ENCODE measurements around the gene TMEM214. TPM values are rescaled to one million over a fixed set of nuclear protein-coding genes. Genes with fewer than 3 reads are reported as not detected.

The TMEM214 gene
- total RNA-seq, 2 experiments from 2014 or later = 22.0 to 24.6 TPM

DNA sequence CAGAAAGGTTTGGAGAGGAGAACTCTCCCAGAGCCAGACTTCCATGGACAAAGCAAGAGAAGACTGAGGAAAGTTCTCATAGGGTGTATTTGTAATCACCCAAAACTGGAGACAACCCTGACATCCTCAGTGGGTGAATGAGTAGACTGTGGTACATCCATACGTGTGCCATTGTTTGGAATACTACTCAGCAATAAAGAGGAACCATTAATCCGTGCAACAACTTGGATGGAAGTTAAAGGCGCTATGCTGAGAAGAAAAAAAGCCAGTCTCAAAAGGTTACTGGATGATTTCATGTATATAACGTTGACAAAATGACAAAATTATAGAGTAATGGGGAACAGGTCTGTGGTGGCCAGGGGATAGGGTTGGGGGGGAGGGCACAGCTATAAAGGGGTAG, 24.1 kb upstream of the TMEM214 start:
- Histone ChIP-seq H3K36me3 (ENCODE audit: insufficient read depth, low read length) (no peaks in the 10 kb centered on the region), H3K27me3 (ENCODE audit: control insufficient read depth in 1 of 2, insufficient read depth in 2 of 2, low read length in 2 of 2) (no peaks in the 10 kb centered on the region), H3K9me3 (ENCODE audit: control insufficient read depth in 1 of 2, insufficient read depth in 1 of 2, low read length in 2 of 2) (no peaks in the 10 kb centered on the region), H3K27ac (ENCODE audit: low read depth in 1 of 2, low read length in 2 of 2) (no peak overlapping the region), H3K4me1 (ENCODE audit: insufficient read depth, low read length) (no peaks in the 10 kb centered on the region), H3K4me3 (ENCODE audit: low read length) (no peak overlapping the region)
- POLR2A ChIA-PET = no interaction called here
- H3K9me3 Mint-ChIP-seq = no peaks in the 10 kb centered on the region
- no peak overlapping the region for H3K4me3 Mint-ChIP-seq
- no peak for ATAC-seq (ENCODE audit: poor library complexity)
- no peaks in the 10 kb centered on the region for H3K36me3 Mint-ChIP-seq (ENCODE audit: low read depth)
- DNase-seq = no peak
- peaks cover 8% of the 10 kb centered on the region for H3K4me1 Mint-ChIP-seq (ENCODE audit: low read depth)
- peaks cover 4% of the 10 kb centered on the region for H3K27me3 Mint-ChIP-seq
- CTCF ChIA-PET = no interaction called here
- no peak overlapping the region for H3K27ac Mint-ChIP-seq
- TF ChIP-seq, protein P1, sequence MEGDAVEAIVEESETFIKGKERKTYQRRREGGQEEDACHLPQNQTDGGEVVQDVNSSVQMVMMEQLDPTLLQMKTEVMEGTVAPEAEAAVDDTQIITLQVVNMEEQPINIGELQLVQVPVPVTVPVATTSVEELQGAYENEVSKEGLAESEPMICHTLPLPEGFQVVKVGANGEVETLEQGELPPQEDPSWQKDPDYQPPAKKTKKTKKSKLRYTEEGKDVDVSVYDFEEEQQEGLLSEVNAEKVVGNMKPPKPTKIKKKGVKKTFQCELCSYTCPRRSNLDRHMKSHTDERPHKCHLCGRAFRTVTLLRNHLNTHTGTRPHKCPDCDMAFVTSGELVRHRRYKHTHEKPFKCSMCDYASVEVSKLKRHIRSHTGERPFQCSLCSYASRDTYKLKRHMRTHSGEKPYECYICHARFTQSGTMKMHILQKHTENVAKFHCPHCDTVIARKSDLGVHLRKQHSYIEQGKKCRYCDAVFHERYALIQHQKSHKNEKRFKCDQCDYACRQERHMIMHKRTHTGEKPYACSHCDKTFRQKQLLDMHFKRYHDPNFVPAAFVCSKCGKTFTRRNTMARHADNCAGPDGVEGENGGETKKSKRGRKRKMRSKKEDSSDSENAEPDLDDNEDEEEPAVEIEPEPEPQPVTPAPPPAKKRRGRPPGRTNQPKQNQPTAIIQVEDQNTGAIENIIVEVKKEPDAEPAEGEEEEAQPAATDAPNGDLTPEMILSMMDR (IDR thresholded peaks at IDR 0.05) = no peak
- intact Hi-C loops (cut with DNase I, micrococcal nuclease) = no loop called here

DNA sequence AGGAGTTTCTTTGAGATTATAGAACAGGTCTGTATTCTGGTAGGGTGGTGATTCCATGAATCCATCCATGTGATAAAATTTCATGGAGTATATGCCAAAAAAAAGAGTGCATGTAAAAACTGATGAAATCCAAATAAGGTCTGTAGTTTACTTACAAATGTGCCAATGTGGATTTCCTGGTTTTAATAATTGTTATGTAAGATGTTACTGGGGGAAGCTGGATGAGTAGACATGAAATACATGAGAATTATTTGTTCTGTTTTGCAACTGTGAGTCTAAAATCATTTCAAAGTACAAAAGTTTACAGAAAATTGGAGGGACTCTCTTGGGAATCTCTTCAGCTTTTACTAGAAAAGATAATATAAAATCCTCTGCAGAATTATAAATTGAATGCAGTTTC, 23.7 kb upstream of the TMEM214 start:
- Mint-ChIP-seq H3K27me3 (peaks cover 4% of the 10 kb centered on the region), H3K4me1 (ENCODE audit: low read depth) (peaks cover 8% of the 10 kb centered on the region), H3K4me3 (no peak overlapping the region), H3K9me3 (no peaks in the 10 kb centered on the region), H3K36me3 (ENCODE audit: low read depth) (no peaks in the 10 kb centered on the region), H3K27ac (no peak overlapping the region)
- no peaks in the 10 kb centered on the region for H3K36me3 ChIP-seq (ENCODE audit: insufficient read depth, low read length)
- intact Hi-C loops (cut with DNase I, micrococcal nuclease) = no loop called here
- ChIA-PET POLR2A (no interaction called here), CTCF (no interaction called here)
- TF ChIP-seq, protein P1 (IDR thresholded peaks at IDR 0.05) = no peak
- DNase-seq (no peak), ATAC-seq (ENCODE audit: poor library complexity) (no peak)
- no peaks in the 10 kb centered on the region for H3K27me3 ChIP-seq (ENCODE audit: control insufficient read depth in 1 of 2, insufficient read depth in 2 of 2, low read length in 2 of 2)
- H3K4me3 ChIP-seq (ENCODE audit: low read length) = no peak overlapping the region
- H3K4me1 ChIP-seq (ENCODE audit: insufficient read depth, low read length) = no peaks in the 10 kb centered on the region
- no peaks in the 10 kb centered on the region for H3K9me3 ChIP-seq (ENCODE audit: control insufficient read depth in 1 of 2, insufficient read depth in 1 of 2, low read length in 2 of 2)
- no peak overlapping the region for H3K27ac ChIP-seq (ENCODE audit: low read depth in 1 of 2, low read length in 2 of 2)

DNA sequence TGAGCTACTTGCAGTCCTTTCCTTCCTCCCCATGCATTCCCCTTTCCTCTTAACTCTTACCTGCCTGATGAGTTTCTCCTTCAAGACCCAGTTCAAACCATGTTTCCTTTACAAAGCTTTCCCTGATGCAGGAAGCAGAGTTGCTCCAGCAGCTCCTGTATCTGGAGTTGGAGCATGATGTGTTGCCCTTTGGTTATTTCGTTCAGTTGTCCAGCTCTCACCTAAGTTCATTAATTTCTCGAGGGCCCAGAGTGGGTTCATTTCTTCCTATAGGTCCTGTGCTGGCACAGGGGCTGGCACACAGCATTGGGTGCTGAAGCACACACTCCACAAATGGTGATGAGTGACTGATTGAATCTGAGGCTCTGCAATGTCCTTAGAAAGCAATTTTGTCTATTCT, 23.0 kb upstream of the TMEM214 start:
- H3K9me3 Mint-ChIP-seq = no peaks in the 10 kb centered on the region
- TF ChIP-seq, protein P1 (IDR thresholded peaks at IDR 0.05) = no peak
- Histone ChIP-seq H3K27me3 (ENCODE audit: control insufficient read depth in 1 of 2, insufficient read depth in 2 of 2, low read length in 2 of 2) (no peaks in the 10 kb centered on the region), H3K36me3 (ENCODE audit: insufficient read depth, low read length) (no peaks in the 10 kb centered on the region), H3K27ac (ENCODE audit: low read depth in 1 of 2, low read length in 2 of 2) (no peak overlapping the region), H3K4me1 (ENCODE audit: insufficient read depth, low read length) (no peaks in the 10 kb centered on the region), H3K4me3 (ENCODE audit: low read length) (no peak overlapping the region), H3K9me3 (ENCODE audit: control insufficient read depth in 1 of 2, insufficient read depth in 1 of 2, low read length in 2 of 2) (no peaks in the 10 kb centered on the region)
- H3K4me3 Mint-ChIP-seq = no peak overlapping the region
- no peak for DNase-seq
- H3K27me3 Mint-ChIP-seq = peaks cover 4% of the 10 kb centered on the region
- ChIA-PET POLR2A (interaction anchor here (0.8 kb wide), 1 partner anchor 1062 kb away, joined by 3 read pairs; no protein-coding TSS in a partner anchor), CTCF (no interaction called here)
- intact Hi-C loops (cut with DNase I, micrococcal nuclease) = no loop called here
- no peaks in the 10 kb centered on the region for H3K36me3 Mint-ChIP-seq (ENCODE audit: low read depth)
- no peak overlapping the region for H3K27ac Mint-ChIP-seq
- no peak for ATAC-seq (ENCODE audit: poor library complexity)
- peaks cover 8% of the 10 kb centered on the region for H3K4me1 Mint-ChIP-seq (ENCODE audit: low read depth)

Measured in CD4-positive, alpha-beta T cell (primary cell).